A204.1 (cell line): ENCODE measurements around the gene LRRK1.

Source experiments
- FAIRE-seq: peaks from 2 replicates; lab custom pipeline; 2012; peaks lifted over from hg19 to GRCh38; lab: Jason Lieb, UNC

The LRRK1 gene

GRCh38 chr15:101008158-101009139 lies 89.3 kb downstream of the LRRK1 start:
- FAIRE-seq: no peak

- FAIRE-seq: no peak
Observed at GRCh38 chr15:101009176-101009575, 90.0 kb downstream of the LRRK1 start.

- FAIRE-seq: no peak
Observed at GRCh38 chr15:101010781-101011180, 91.6 kb downstream of the LRRK1 start.

GRCh38 chr15:101012326-101013200 lies 93.4 kb downstream of the LRRK1 start:
- no peak for FAIRE-seq

- FAIRE-seq: no peak
Observed at GRCh38 chr15:101013201-101013550, 94.0 kb downstream of the LRRK1 start.

- no peak for FAIRE-seq
Observed at GRCh38 chr15:101013769-101014675, 94.9 kb downstream of the LRRK1 start.

- FAIRE-seq: peak; percentile 72
Observed at GRCh38 chr15:101014921-101015841, 96.0 kb downstream of the LRRK1 start.

- FAIRE-seq: no peak
Observed at GRCh38 chr15:101016581-101016980, 97.4 kb downstream of the LRRK1 start.

GRCh38 chr15:101017093-101017754 lies 98.1 kb downstream of the LRRK1 start:
- FAIRE-seq: no peak

- no peak for FAIRE-seq
Observed at GRCh38 chr15:101018016-101018415, 98.9 kb downstream of the LRRK1 start.

- FAIRE-seq: no peak
Observed at GRCh38 chr15:101018450-101018849, 99.3 kb downstream of the LRRK1 start.

- FAIRE-seq: no peak
Observed at GRCh38 chr15:101019366-101019896, 100.3 kb downstream of the LRRK1 start.

- FAIRE-seq: no peak
Observed at GRCh38 chr15:101020451-101020850, 101.3 kb downstream of the LRRK1 start.

- FAIRE-seq: no peak
Observed at GRCh38 chr15:101020945-101021344, 101.8 kb downstream of the LRRK1 start.

- FAIRE-seq: no peak
Observed at GRCh38 chr15:101022306-101022705, 103.1 kb downstream of the LRRK1 start.

- FAIRE-seq: no peak
Observed at GRCh38 chr15:101022876-101023275, 103.7 kb downstream of the LRRK1 start.

- no peak for FAIRE-seq
Observed at GRCh38 chr15:101023501-101024072, 104.4 kb downstream of the LRRK1 start.

GRCh38 chr15:101024073-101024695 lies 105.0 kb downstream of the LRRK1 start:
- no peak for FAIRE-seq
